AG09319 (cell line): ENCODE measurements around the gene TTC21B.

Experiments used
- DNase-seq: peaks from one replicate; pipeline ENCODE4 v3.0.0-alpha.2; 2010; ENCODE audit warnings: low read depth; ENCODE audit errors: extremely low read depth
- TF ChIP-seq, protein P1 (sequence below): IDR thresholded peaks from 2 replicates; pipeline ENCODE4 v1.5.1; 2011; ENCODE audit warnings: low read depth, mild to moderate bottlenecking, inconsistent platforms, low read length, moderate library complexity

Gene TTC21B

DNA sequence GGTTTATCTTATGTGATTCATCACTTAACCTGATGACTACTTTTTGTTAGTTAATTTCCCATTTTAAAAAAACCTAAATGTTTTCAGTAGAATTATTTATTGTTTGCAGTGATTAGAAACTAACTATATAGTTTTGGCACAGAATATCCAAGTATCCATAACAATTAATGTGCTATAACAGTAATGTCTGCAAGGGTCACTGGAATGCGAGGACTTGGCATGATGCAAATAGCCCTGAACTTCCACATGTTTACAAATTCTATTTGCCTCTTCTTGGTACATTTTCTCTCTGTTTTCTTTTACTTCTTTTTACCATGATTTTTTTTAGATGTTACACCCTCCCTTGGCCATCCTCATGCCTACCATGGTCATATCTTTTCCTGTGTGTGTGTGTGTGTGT, 110.2 kb downstream of the TTC21B start:
- no peak for DNase-seq
- TF ChIP-seq, protein P1, sequence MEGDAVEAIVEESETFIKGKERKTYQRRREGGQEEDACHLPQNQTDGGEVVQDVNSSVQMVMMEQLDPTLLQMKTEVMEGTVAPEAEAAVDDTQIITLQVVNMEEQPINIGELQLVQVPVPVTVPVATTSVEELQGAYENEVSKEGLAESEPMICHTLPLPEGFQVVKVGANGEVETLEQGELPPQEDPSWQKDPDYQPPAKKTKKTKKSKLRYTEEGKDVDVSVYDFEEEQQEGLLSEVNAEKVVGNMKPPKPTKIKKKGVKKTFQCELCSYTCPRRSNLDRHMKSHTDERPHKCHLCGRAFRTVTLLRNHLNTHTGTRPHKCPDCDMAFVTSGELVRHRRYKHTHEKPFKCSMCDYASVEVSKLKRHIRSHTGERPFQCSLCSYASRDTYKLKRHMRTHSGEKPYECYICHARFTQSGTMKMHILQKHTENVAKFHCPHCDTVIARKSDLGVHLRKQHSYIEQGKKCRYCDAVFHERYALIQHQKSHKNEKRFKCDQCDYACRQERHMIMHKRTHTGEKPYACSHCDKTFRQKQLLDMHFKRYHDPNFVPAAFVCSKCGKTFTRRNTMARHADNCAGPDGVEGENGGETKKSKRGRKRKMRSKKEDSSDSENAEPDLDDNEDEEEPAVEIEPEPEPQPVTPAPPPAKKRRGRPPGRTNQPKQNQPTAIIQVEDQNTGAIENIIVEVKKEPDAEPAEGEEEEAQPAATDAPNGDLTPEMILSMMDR: no peak

DNA sequence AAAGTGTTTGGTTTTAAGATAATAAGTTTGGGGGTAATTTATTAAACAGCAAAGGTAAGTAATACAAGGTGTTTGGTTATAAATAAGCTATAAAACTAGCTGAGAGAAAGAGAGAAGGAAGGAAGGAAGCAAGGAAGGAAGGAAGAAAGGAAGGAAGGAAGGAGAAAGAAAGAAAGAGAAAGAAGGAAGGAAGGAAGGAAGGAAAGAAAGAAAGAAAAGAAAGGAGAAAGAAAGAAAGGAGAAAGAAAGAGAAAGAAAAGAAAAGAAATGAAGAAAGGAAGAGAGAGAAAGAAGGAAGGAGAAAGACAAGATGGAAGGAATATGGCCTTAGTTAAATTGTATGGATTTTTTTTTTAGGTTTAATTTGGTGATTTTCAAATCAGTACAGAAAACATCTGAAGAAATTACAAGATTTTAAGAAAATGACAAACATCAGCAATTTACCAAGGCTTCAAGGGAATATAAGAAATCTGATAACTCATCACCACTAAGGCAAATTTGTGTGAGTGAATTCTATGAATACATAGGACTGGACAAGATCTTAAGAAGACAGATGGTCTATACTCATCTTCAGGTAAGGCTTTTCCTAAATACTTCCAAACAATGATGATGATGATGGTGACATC, 113.1 kb downstream of the TTC21B start:
- TF ChIP-seq, protein P1: no peak
- no peak for DNase-seq

DNA sequence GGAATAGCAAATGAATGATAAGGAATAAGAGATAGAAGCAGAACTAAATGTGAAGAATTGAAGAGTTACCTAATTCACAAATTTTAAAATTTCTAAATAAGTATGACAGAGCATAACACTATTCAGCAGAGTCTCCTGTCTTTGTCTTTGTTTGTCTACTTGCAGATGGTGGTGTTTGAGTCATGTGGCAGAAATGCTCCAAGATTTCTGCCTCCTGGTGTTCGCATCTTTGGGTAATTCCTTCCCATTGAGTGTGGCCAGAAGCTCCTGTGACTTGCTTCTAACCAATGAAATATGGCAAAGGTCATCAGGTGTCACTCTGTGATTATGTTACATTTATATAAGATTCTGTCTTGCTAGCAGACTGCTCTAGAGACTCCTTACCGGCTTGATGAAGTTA, 114.0 kb downstream of the TTC21B start:
- TF ChIP-seq, protein P1: no peak
- DNase-seq: no peak

DNA sequence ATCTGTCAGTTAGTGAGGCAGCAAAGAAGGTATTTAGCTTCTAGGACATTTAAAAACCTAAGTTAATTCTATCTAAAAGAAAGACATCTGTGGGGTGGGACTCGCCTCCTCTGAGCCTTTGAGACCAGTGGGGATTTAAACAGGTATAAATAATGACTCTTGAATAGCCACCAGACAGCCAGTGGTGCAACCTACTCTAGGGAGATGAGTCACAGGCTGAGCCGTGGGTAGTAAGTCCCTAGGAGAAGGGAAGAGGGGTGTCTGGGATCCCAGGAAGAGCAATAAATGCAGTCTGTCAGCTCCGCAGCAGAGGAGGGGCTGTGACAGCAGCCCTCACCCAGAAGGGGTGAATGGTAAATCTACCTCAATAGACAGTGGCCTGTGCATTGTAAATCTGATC, 116.5 kb downstream of the TTC21B start:
- DNase-seq: no peak

DNA sequence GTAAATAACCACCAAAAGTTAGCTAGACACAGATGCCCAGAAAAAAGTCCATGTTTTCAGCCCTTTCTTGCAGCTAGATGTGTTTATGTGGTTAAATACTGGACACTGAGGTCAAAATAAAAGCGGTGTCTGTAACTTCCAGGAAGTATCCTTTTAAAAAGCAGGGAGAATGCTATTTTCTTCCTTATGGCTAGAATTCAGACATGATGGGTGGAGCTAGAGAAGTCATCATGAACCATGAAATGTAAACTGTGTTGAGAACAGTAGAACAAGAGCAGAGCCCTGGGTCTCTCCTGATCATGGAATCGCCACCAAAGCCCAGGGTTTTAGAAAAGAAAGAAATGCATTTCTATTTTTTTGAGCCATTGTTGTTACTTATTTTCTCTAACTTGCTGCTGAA, 118.2 kb downstream of the TTC21B start:
- TF ChIP-seq, protein P1: no peak
- no peak for DNase-seq

More for the DNA sequence above, 116.5 kb downstream of the TTC21B start:
- TF ChIP-seq, protein P1: no peak

DNA sequence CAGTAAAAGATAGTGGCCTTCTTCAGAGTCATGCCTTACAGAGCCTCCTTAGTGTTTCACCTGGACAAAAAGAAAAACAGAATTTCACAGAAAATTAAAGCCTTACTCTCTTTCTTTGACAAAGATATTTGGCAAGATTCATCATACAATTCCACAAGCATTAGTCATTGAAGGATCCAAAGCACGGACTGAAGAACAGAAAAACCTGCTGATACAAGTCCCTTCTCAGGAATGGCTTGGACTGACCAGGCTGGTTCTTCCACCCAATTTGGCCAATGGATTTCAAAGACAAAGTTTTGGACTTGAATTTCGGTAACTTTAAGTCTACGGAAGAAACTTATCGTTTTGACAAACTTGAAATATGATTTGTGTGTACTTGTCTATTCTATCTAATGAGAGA, 120.4 kb downstream of the TTC21B start:
- TF ChIP-seq, protein P1: no peak
- DNase-seq: no peak

DNA sequence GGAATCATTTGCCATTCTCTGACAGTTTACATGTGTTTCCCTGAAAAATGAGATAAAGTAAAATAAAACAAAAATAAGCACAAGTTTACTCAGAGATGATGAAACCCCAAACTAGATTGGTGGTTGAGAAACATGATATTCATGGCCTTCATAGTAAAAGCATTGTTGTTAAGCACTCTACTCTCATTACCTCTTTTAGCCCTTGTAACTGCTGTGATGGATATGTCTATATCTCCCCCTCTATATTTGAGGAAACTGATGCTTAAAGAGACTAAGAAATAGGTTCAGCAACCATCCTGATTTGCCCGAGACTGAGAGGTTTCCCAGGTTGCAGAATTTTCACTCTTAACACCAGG, 125.7 kb downstream of the TTC21B start:
- TF ChIP-seq, protein P1: no peak
- no peak for DNase-seq
